Body of pancreas (tissue), 4 donors: ENCODE data around the gene SCGN. TPM values are rescaled to one million over a fixed set of nuclear protein-coding genes. Genes with fewer than 3 reads are reported as not detected.

Experiments
- ATAC-seq: fragments of 150-250 bp; one replicate; pipeline ENCODE4 v1.9.1; 2016
- DNase-seq, 4 donors: peaks; one replicate each; pipeline ENCODE4 v3.0.0-alpha.2; 2019
- H3K27ac ChIP-seq, 4 donors: fragments of 200-600 bp; sonication (generic); 1 replicate in 3 of 4; 2 replicates in 1 of 4; pipeline versions ENCODE4 v1.5.1 to v1.6.1; 2016 to 2019; ENCODE audit warnings: mild to moderate bottlenecking in 1 of 4, mixed read lengths in 1 of 4, moderate library complexity in 1 of 4
- H3K27me3 ChIP-seq, 2 donors: fragments of 200-600 bp; sonication (generic); one replicate each; pipeline ENCODE4 v1.6.0; 2016; ENCODE audit warnings: mild to moderate bottlenecking in 1 of 2
- H3K36me3 ChIP-seq, 2 donors: fragments of 200-600 bp; sonication (generic); replicated peaks in 1 of 2; 2 replicates each; pipeline ENCODE4 v1.5.1; 2016; ENCODE audit warnings: low read depth in 2 of 2; ENCODE audit not compliant: insufficient read depth in 1 of 2
- H3K4me1 ChIP-seq: fragments of 200-600 bp; sonication (generic); one replicate; pipeline ENCODE4 v1.6.0; 2016
- H3K4me3 ChIP-seq, 2 donors: fragments of 200-600 bp; sonication (generic); 1 replicate in 1 of 2; 2 replicates in 1 of 2; pipeline ENCODE4 v1.5.1; 2016 to 2019
- H3K9me3 ChIP-seq, 3 donors: fragments of 200-600 bp; sonication (generic); 1 replicate in 2 of 3; 2 replicates in 1 of 3; pipeline ENCODE4 v1.5.1; 2016
- CTCF ChIP-seq, 7 experiments: fragments of 450-650 bp in 4 of 7; fragments of 200-600 bp in 3 of 7; sonication (generic) in 3 of 7; IDR thresholded peaks; one replicate each; pipeline ENCODE4 v1.5.1; 2016 to 2019; ENCODE audit warnings: antibody characterized with exemption in 7 of 7
- POLR2A ChIP-seq, 3 donors: fragments of 450-650 bp; IDR thresholded peaks; one replicate each; pipeline ENCODE4 v1.6.1; 2016; ENCODE audit warnings: antibody characterized with exemption in 3 of 3, mild to moderate bottlenecking in 2 of 3
- WGBS, 2 donors: methylation state at CpG; one replicate each; pipeline ENCODE4 v1.1.5; 2017; 5-methylcytosine and 5-hydroxymethylcytosine counted together
- intact Hi-C: fragments of 100-400 bp; cut with DNase I; formaldehyde crosslinking; loops from one replicate; pipeline ENCODE4 v1.15.1; 2023
- total RNA-seq, 2 donors: library from RNA; depleted of rRNA; stranded (reverse); fragments of >200 nt; gene quantifications; one replicate each; pipeline ENCODE4 v1.1.0, GENCODE V29; 2016

The SCGN gene
- total RNA-seq, 2 donors from 2014 or later: 26.7 to 38.1 TPM

GRCh38 chr6:25637211-25637610, 14.8 kb upstream of the SCGN start:
- H3K4me1 ChIP-seq: peaks cover 25% of the 10 kb centered on the region
- WGBS, 2 donors: 36 to 48% methylated on average over 1 of the region's 1 CpG
- no peaks in the 10 kb centered on the region for H3K9me3 ChIP-seq
- DNase-seq (no peak), ATAC-seq (no peak)
- H3K27ac ChIP-seq: no peak overlapping the region
- no peaks in the 10 kb centered on the region for H3K27me3 ChIP-seq
- H3K4me3 ChIP-seq: no peak overlapping the region
- no peaks in the 10 kb centered on the region for H3K36me3 ChIP-seq
- intact Hi-C loops: no loop called here
- TF ChIP-seq POLR2A (IDR thresholded peaks at IDR 0.05): no peak
- TF ChIP-seq CTCF (IDR thresholded peaks at IDR 0.05): no peak

GRCh38 chr6:25637960-25638434, 14.0 kb upstream of the SCGN start:
- Histone ChIP-seq H3K9me3 (no peaks in the 10 kb centered on the region), H3K4me3 (no peak overlapping the region), H3K36me3 (no peaks in the 10 kb centered on the region), H3K4me1 (peaks cover 31% of the 10 kb centered on the region), H3K27ac (peak overlapping the region in 2 of 4 donors; percentile 21 to 40), H3K27me3 (no peaks in the 10 kb centered on the region)
- ATAC-seq (peak; percentile 81), DNase-seq (peak; percentile 45 to 70 (median 64))
- TF ChIP-seq POLR2A (IDR thresholded peaks at IDR 0.05) (no peak), CTCF (IDR thresholded peaks at IDR 0.05) (peak in 4 of 7 experiments; percentile 17 to 34 (median 25))
- intact Hi-C loops: no loop called here
- 27 to 36% methylated on average over 4 of the region's 4 CpGs for WGBS, 2 donors

- H3K4me1 ChIP-seq: peaks cover 35% of the 10 kb centered on the region
- H3K9me3 ChIP-seq: no peaks in the 10 kb centered on the region
- H3K27ac ChIP-seq: peak overlapping the region in 1 of 4 donors; percentile 67
- no peak for TF ChIP-seq POLR2A (IDR thresholded peaks at IDR 0.05)
- no peak for TF ChIP-seq CTCF (IDR thresholded peaks at IDR 0.05)
- 79 to 86% methylated on average over 4 of the region's 4 CpGs for WGBS, 2 donors
- H3K4me3 ChIP-seq: no peak overlapping the region
- intact Hi-C loops: no loop called here
- no peak for DNase-seq
- H3K27me3 ChIP-seq: no peaks in the 10 kb centered on the region
- H3K36me3 ChIP-seq: no peaks in the 10 kb centered on the region
- ATAC-seq: no peak
These were observed 12.4 kb upstream of the SCGN start for GRCh38 chr6:25639653-25640052.

GRCh38 chr6:25640446-25640845, 11.6 kb upstream of the SCGN start:
- ATAC-seq (no peak), DNase-seq (peak in 1 of 4 donors; percentile 15)
- Histone ChIP-seq H3K4me1 (peaks cover 35% of the 10 kb centered on the region), H3K36me3 (no peaks in the 10 kb centered on the region), H3K27ac (peak overlapping the region in 3 of 4 donors; percentile 32 to 76 (median 67)), H3K9me3 (no peaks in the 10 kb centered on the region), H3K27me3 (no peaks in the 10 kb centered on the region), H3K4me3 (no peak overlapping the region)
- 73% methylated on average over 5 of the region's 5 CpGs for WGBS, 2 donors
- TF ChIP-seq CTCF (IDR thresholded peaks at IDR 0.05) (no peak), POLR2A (IDR thresholded peaks at IDR 0.05) (no peak)
- intact Hi-C loops: no loop called here

GRCh38 chr6:25640891-25641290, 11.1 kb upstream of the SCGN start:
- no peak overlapping the region for H3K4me3 ChIP-seq
- no peak for TF ChIP-seq CTCF (IDR thresholded peaks at IDR 0.05)
- TF ChIP-seq POLR2A (IDR thresholded peaks at IDR 0.05): no peak
- H3K27ac ChIP-seq: peak overlapping the region; percentile 32 to 76 (median 58)
- intact Hi-C loops: no loop called here
- peaks cover 35% of the 10 kb centered on the region for H3K4me1 ChIP-seq
- no peak for ATAC-seq
- no peak for DNase-seq
- no peaks in the 10 kb centered on the region for H3K9me3 ChIP-seq
- H3K36me3 ChIP-seq: no peaks in the 10 kb centered on the region
- 89 to 90% methylated on average over 4 of the region's 4 CpGs for WGBS, 2 donors
- no peaks in the 10 kb centered on the region for H3K27me3 ChIP-seq
